ENCODE data around the gene TMPRSS11D. TPM values are rescaled to one million over a fixed set of nuclear protein-coding genes. Genes with fewer than 3 reads are reported as not detected.

The TMPRSS11D gene
- total and polyA plus RNA-seq, 2 donors (not counting 3 experiments of a cell fraction or from before 2014, with no cell fraction given) = 0.03 TPM; not detected in 1

- H3K4me1 ChIP-seq (ENCODE audit: control insufficient read depth, extremely low read depth, insufficient read depth, low read length) = no peaks in the 10 kb centered on the region
- H3K9ac ChIP-seq (replicated peaks; ENCODE audit: extremely low read depth, insufficient read depth, low read length) = no peak overlapping the region
- no peak overlapping the region for H3K27ac ChIP-seq (ENCODE audit: insufficient read depth, low read depth, low read length)
- TF ChIP-seq GATA2 (IDR thresholded peaks at IDR 0.05; ENCODE audit: insufficient read depth, insufficient read length, low read depth, low read length) (no peak), MYC (IDR thresholded peaks at IDR 0.05; ENCODE audit: low read depth, low read length) (no peak)
- TF ChIP-seq, protein P1, sequence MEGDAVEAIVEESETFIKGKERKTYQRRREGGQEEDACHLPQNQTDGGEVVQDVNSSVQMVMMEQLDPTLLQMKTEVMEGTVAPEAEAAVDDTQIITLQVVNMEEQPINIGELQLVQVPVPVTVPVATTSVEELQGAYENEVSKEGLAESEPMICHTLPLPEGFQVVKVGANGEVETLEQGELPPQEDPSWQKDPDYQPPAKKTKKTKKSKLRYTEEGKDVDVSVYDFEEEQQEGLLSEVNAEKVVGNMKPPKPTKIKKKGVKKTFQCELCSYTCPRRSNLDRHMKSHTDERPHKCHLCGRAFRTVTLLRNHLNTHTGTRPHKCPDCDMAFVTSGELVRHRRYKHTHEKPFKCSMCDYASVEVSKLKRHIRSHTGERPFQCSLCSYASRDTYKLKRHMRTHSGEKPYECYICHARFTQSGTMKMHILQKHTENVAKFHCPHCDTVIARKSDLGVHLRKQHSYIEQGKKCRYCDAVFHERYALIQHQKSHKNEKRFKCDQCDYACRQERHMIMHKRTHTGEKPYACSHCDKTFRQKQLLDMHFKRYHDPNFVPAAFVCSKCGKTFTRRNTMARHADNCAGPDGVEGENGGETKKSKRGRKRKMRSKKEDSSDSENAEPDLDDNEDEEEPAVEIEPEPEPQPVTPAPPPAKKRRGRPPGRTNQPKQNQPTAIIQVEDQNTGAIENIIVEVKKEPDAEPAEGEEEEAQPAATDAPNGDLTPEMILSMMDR (IDR thresholded peaks at IDR 0.05; ENCODE audit: extremely low read depth in 1 of 2, insufficient read depth in 1 of 2, low read depth in 1 of 2, low read length in 2 of 2) = no peak
- intact Hi-C loops (cut with micrococcal nuclease) = no loop called here
- no TSS peak for BruUV-seq (replicated peaks)
- FAIRE-seq (no peak), DNase-seq (ENCODE audit: low read depth, low spot score) (no peak)
- H2AFZ ChIP-seq (ENCODE audit: low read depth, low read length) = no peak overlapping the region
- no peaks in the 10 kb centered on the region for H3K36me3 ChIP-seq (ENCODE audit: control insufficient read depth in 2 of 2, extremely low read depth in 1 of 2, insufficient read depth in 2 of 2, low read length in 2 of 2)
- H3K79me2 ChIP-seq (ENCODE audit: control insufficient read depth, insufficient read depth, low read length) = no peaks in the 10 kb centered on the region
- H3K4me2 ChIP-seq (ENCODE audit: insufficient read depth, low read length) = no peak overlapping the region
- POLR2A ChIA-PET = no interaction called here
- no peaks in the 10 kb centered on the region for H3K9me1 ChIP-seq (replicated peaks; ENCODE audit: control insufficient read depth, extremely low read depth, insufficient read depth, low read length)
- no peaks in the 10 kb centered on the region for H3K27me3 ChIP-seq (ENCODE audit: control insufficient read depth in 2 of 2, insufficient read depth in 2 of 2, low read length in 2 of 2)
- dilution Hi-C loops (cut with MboI; ENCODE audit: extremely low pct_ligation_motif_present, low sequenced_read_pairs) = no loop called here
- H3K4me3 ChIP-seq (replicated peaks in 1 of 3; ENCODE audit: insufficient read depth in 1 of 3, low read depth in 1 of 3, low read length in 3 of 3) = no peak overlapping the region
- no peaks in the 10 kb centered on the region for H3K9me3 ChIP-seq (replicated peaks; ENCODE audit: control insufficient read depth, insufficient read depth, low read length)
- H4K20me1 ChIP-seq (replicated peaks; ENCODE audit: control insufficient read depth, extremely low read depth, insufficient read depth, low read length) = no peaks in the 10 kb centered on the region
- CTCF ChIA-PET = interaction anchor here (1.6 to 1.8 kb wide), 2 partner anchors 49 to 75 kb away, joined by 3 to 6 read pairs; no protein-coding TSS in a partner anchor
Measured at GRCh38 chr4:67820903-67821302, 62.9 kb downstream of the TMPRSS11D start.

GRCh38 chr4:67810011-67810410, 73.8 kb downstream of the TMPRSS11D start:
- H4K20me1 ChIP-seq (replicated peaks; ENCODE audit: control insufficient read depth, extremely low read depth, insufficient read depth, low read length) = no peaks in the 10 kb centered on the region
- H3K36me3 ChIP-seq (ENCODE audit: control insufficient read depth in 2 of 2, extremely low read depth in 1 of 2, insufficient read depth in 2 of 2, low read length in 2 of 2) = no peaks in the 10 kb centered on the region
- no peak overlapping the region for H3K9ac ChIP-seq (replicated peaks; ENCODE audit: extremely low read depth, insufficient read depth, low read length)
- TF ChIP-seq JUN (IDR thresholded peaks at IDR 0.05; ENCODE audit: borderline replicate concordance, insufficient read depth, insufficient read length, low read depth) (no peak), MYC (IDR thresholded peaks at IDR 0.05; ENCODE audit: low read depth, low read length) (no peak), MAX (IDR thresholded peaks at IDR 0.05; ENCODE audit: insufficient read depth, insufficient read length) (no peak), EZH2 (IDR thresholded peaks at IDR 0.05; ENCODE audit: borderline replicate concordance, low read depth, low read length, severe bottlenecking) (no peak), POLR2A (IDR thresholded peaks at IDR 0.05; ENCODE audit: low read depth, low read length) (no peak), GATA2 (IDR thresholded peaks at IDR 0.05; ENCODE audit: insufficient read depth, insufficient read length, low read depth, low read length) (no peak), POLR2AphosphoS5 (IDR thresholded peaks at IDR 0.05; ENCODE audit: insufficient read depth, low read depth, low read length) (no peak), FOS (IDR thresholded peaks at IDR 0.05; ENCODE audit: borderline replicate concordance, insufficient read depth, low read length) (no peak)
- TF ChIP-seq, protein P1 (IDR thresholded peaks at IDR 0.05; ENCODE audit: extremely low read depth in 1 of 2, insufficient read depth in 1 of 2, low read depth in 1 of 2, low read length in 2 of 2) = no peak
- H3K9me1 ChIP-seq (replicated peaks; ENCODE audit: control insufficient read depth, extremely low read depth, insufficient read depth, low read length) = no peaks in the 10 kb centered on the region
- no peak overlapping the region for H2AFZ ChIP-seq (ENCODE audit: low read depth, low read length)
- H3K27ac ChIP-seq (ENCODE audit: insufficient read depth, low read depth, low read length) = no peak overlapping the region
- intact Hi-C loops (cut with micrococcal nuclease) (no loop called here), dilution Hi-C loops (cut with MboI; ENCODE audit: extremely low pct_ligation_motif_present, low sequenced_read_pairs) (no loop called here)
- ChIA-PET POLR2A (no interaction called here), CTCF (no interaction called here)
- FAIRE-seq (no peak), DNase-seq (ENCODE audit: low read depth, low spot score) (no peak)
- H3K9me3 ChIP-seq (replicated peaks; ENCODE audit: control insufficient read depth, insufficient read depth, low read length) = no peaks in the 10 kb centered on the region
- BruUV-seq (replicated peaks) = no TSS peak
- H3K4me3 ChIP-seq (replicated peaks in 1 of 3; ENCODE audit: insufficient read depth in 1 of 3, low read depth in 1 of 3, low read length in 3 of 3) = no peak overlapping the region
- H3K27me3 ChIP-seq (ENCODE audit: control insufficient read depth in 2 of 2, insufficient read depth in 2 of 2, low read length in 2 of 2) = no peaks in the 10 kb centered on the region
- H3K4me2 ChIP-seq (ENCODE audit: insufficient read depth, low read length) = no peak overlapping the region
- H3K79me2 ChIP-seq (ENCODE audit: control insufficient read depth, insufficient read depth, low read length) = no peaks in the 10 kb centered on the region
- H3K4me1 ChIP-seq (ENCODE audit: control insufficient read depth, extremely low read depth, insufficient read depth, low read length) = no peaks in the 10 kb centered on the region

Data from endothelial cell of umbilical vein (primary cell).